ENCODE results near the gene TCN2. TPM values are rescaled to one million over a fixed set of nuclear protein-coding genes. Genes with fewer than 3 reads are reported as not detected.
A peak's percentile ranks its signal among the peaks of the same experiment; 100 is the strongest.

TCN2 gene
- total RNA-seq, 1 donor from 2014 or later, result 2.7 TPM

DNA sequence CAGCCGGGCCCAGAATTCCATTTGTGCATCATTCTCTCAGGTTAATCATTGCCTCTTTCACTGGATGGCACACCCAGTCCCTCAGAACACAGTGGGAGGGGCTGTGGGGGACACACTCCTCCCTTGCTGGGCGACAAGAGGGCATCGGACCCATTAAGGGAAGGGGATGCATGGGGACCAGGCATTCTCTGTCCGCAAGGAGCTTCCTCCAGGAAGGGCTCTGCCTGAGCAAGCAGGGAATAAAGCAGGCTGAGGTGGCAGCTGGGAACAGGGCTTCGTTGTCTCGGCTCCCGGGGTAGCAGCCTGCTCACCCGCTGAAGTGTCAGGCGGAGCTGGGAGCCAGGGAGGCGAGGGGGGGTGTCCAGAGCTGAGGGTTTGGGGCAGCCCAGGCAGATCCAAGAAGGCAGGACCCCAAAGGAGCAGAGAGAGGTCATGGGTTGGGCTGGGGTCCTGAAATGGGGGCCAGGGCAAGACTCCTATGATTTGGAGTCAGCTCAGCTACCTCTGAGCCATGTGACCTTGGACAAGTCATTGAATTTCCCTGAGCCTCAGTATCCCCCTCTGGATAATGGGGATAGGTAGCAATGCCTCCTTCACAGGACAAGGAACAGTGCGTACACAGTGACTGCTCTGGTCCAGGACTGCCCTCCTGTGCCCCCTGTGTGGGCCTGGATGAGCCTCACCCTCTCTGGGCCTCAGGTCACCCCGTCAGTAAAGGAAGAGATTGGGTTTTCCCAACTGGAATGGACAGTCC lies 34.0 kb upstream of the TCN2 start:
- no peak overlapping the region for H3K4me2 ChIP-seq (ENCODE audit: low read length)
- Mint-ChIP-seq H3K4me1 (ENCODE audit: low read depth, unreplicated experiment) (peaks cover 5% of the 10 kb centered on the region), H3K27ac (ENCODE audit: unreplicated experiment) (no peak overlapping the region), H3K4me3 (ENCODE audit: unreplicated experiment) (peak overlapping the region; percentile 57), H3K36me3 (ENCODE audit: low read depth, unreplicated experiment) (peaks cover 9% of the 10 kb centered on the region), H3K27me3 (ENCODE audit: low read depth, unreplicated experiment) (peaks cover 13% of the 10 kb centered on the region), H3K9me3 (ENCODE audit: unreplicated experiment) (no peaks in the 10 kb centered on the region)
- H4K20me1 ChIP-seq (ENCODE audit: insufficient read depth, low read length), result peaks cover 26% of the 10 kb centered on the region
- H3K4me3 ChIP-seq (ENCODE audit: insufficient read depth, low read depth, low read length), result no peak overlapping the region
- H3K4me1 ChIP-seq (ENCODE audit: insufficient read depth, low read length), result peaks cover 5% of the 10 kb centered on the region
- no peak for DNase-seq (ENCODE audit: low read depth)
- FAIRE-seq, result no peak
- H3K9me3 ChIP-seq (ENCODE audit: insufficient read depth, low read depth, low read length), result no peaks in the 10 kb centered on the region
- H3K79me2 ChIP-seq (ENCODE audit: insufficient read depth, low read length), result no peaks in the 10 kb centered on the region
- H3K9ac ChIP-seq (ENCODE audit: low read length), result no peak overlapping the region
- no peak overlapping the region for H3K27ac ChIP-seq (ENCODE audit: low read depth, low read length)
- peaks cover 13% of the 10 kb centered on the region for H3K36me3 ChIP-seq (ENCODE audit: insufficient read depth, low read length)
- TF ChIP-seq EZH2 (IDR thresholded peaks at IDR 0.05; ENCODE audit: insufficient read depth, low read length), result no peak
- TF ChIP-seq, protein P1, sequence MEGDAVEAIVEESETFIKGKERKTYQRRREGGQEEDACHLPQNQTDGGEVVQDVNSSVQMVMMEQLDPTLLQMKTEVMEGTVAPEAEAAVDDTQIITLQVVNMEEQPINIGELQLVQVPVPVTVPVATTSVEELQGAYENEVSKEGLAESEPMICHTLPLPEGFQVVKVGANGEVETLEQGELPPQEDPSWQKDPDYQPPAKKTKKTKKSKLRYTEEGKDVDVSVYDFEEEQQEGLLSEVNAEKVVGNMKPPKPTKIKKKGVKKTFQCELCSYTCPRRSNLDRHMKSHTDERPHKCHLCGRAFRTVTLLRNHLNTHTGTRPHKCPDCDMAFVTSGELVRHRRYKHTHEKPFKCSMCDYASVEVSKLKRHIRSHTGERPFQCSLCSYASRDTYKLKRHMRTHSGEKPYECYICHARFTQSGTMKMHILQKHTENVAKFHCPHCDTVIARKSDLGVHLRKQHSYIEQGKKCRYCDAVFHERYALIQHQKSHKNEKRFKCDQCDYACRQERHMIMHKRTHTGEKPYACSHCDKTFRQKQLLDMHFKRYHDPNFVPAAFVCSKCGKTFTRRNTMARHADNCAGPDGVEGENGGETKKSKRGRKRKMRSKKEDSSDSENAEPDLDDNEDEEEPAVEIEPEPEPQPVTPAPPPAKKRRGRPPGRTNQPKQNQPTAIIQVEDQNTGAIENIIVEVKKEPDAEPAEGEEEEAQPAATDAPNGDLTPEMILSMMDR (IDR thresholded peaks at IDR 0.05; ENCODE audit: insufficient read depth, low read depth, low read length), result no peak
- H3K27me3 ChIP-seq (ENCODE audit: insufficient read depth, low read length), result peaks cover 13% of the 10 kb centered on the region
- no peak overlapping the region for H2AFZ ChIP-seq (ENCODE audit: low read depth, low read length)

DNA sequence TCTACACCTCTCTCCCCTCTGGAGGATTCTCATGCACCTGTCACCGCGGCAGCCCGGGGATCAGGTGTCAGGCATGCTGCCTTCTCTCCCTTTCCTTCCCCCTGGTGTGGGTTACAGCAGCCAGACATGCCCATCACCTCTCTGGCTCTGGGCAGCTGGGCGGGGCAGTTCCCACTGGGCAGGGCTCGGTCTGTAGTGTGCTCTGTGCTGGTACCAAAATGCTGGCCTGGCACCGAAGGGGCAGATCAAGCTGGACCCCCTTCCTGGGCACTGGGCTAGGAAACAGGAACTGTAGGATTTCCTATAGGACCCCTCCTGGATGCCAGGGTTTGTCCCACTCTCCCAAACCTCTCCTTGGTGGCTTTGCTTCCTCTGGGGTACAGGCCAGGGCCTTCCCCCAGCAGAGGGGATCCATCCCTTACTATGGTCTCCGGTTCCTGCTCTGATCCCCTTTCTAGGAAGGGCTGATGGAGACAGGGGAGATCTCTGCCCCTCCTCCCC lies 33.3 kb upstream of the TCN2 start:
- FAIRE-seq, result no peak
- DNase-seq (ENCODE audit: low read depth), result no peak
- Histone ChIP-seq H3K79me2 (ENCODE audit: insufficient read depth, low read length) (no peaks in the 10 kb centered on the region), H3K9me3 (ENCODE audit: insufficient read depth, low read depth, low read length) (no peaks in the 10 kb centered on the region), H3K9ac (ENCODE audit: low read length) (no peak overlapping the region), H2AFZ (ENCODE audit: low read depth, low read length) (no peak overlapping the region), H3K4me1 (ENCODE audit: insufficient read depth, low read length) (peaks cover 5% of the 10 kb centered on the region), H3K4me3 (ENCODE audit: insufficient read depth, low read depth, low read length) (no peak overlapping the region), H3K27ac (ENCODE audit: low read depth, low read length) (no peak overlapping the region), H3K4me2 (ENCODE audit: low read length) (peak overlapping the region; percentile 8), H3K36me3 (ENCODE audit: insufficient read depth, low read length) (peaks cover 13% of the 10 kb centered on the region), H4K20me1 (ENCODE audit: insufficient read depth, low read length) (peaks cover 26% of the 10 kb centered on the region), H3K27me3 (ENCODE audit: insufficient read depth, low read length) (peaks cover 9% of the 10 kb centered on the region)
- Mint-ChIP-seq H3K4me3 (ENCODE audit: unreplicated experiment) (no peak overlapping the region), H3K9me3 (ENCODE audit: unreplicated experiment) (no peaks in the 10 kb centered on the region), H3K27me3 (ENCODE audit: low read depth, unreplicated experiment) (peaks cover 8% of the 10 kb centered on the region), H3K36me3 (ENCODE audit: low read depth, unreplicated experiment) (peaks cover 9% of the 10 kb centered on the region), H3K27ac (ENCODE audit: unreplicated experiment) (no peak overlapping the region), H3K4me1 (ENCODE audit: low read depth, unreplicated experiment) (peaks cover 5% of the 10 kb centered on the region)
- TF ChIP-seq, protein P1 (IDR thresholded peaks at IDR 0.05; ENCODE audit: insufficient read depth, low read depth, low read length), result no peak
- no peak for TF ChIP-seq EZH2 (IDR thresholded peaks at IDR 0.05; ENCODE audit: insufficient read depth, low read length)
